Suprapubic skin (tissue), 4 donors: ENCODE results near the gene AKR1C8. TPM values are rescaled to one million over a fixed set of nuclear protein-coding genes. Genes with fewer than 3 reads are reported as not detected.

Experiments
- DNase-seq, 2 donors: peaks; one replicate each; pipeline ENCODE4 v3.0.0-alpha.2; 2019; ENCODE audit warnings: low spot score in 2 of 2
- H3K27ac ChIP-seq: fragments of 200-600 bp; sonication (generic); one replicate; pipeline ENCODE4 v1.5.1; 2019
- H3K27me3 ChIP-seq: fragments of 200-600 bp; sonication (generic); one replicate; pipeline ENCODE4 v1.5.1; 2019
- H3K36me3 ChIP-seq: fragments of 200-600 bp; sonication (generic); one replicate; pipeline ENCODE4 v1.5.1; 2019
- H3K4me1 ChIP-seq: fragments of 200-600 bp; sonication (generic); one replicate; pipeline ENCODE4 v1.5.1; 2019
- H3K4me3 ChIP-seq: fragments of 200-600 bp; sonication (generic); one replicate; pipeline ENCODE4 v1.5.1; 2019; ENCODE audit warnings: mild to moderate bottlenecking
- H3K9me3 ChIP-seq: fragments of 200-600 bp; sonication (generic); one replicate; pipeline ENCODE4 v1.5.1; 2019
- CTCF ChIP-seq, 2 donors: fragments of 200-600 bp in 1 of 2; fragments of 450-650 bp in 1 of 2; sonication (generic) in 1 of 2; IDR thresholded peaks; one replicate each; pipeline ENCODE4 v1.5.1; 2016 to 2019; ENCODE audit warnings: antibody characterized with exemption in 2 of 2, mild to moderate bottlenecking in 1 of 2, moderate library complexity in 1 of 2
- EP300 ChIP-seq: sonication (generic); formaldehyde crosslinking; IDR thresholded peaks from one replicate; pipeline ENCODE4 v1.6.1; 2017; ENCODE audit warnings: antibody characterized with exemption
- POLR2A ChIP-seq, 2 donors: fragments of 450-650 bp; IDR thresholded peaks; one replicate each; pipeline ENCODE4 v1.6.1; 2017; ENCODE audit warnings: antibody characterized with exemption in 2 of 2, mild to moderate bottlenecking in 2 of 2, moderate library complexity in 2 of 2
- POLR2AphosphoS5 ChIP-seq, 3 donors: sonication (generic); formaldehyde crosslinking; IDR thresholded peaks; one replicate each; pipeline ENCODE4 v1.6.1; 2017; ENCODE audit warnings: antibody characterized with exemption in 3 of 3
- WGBS: methylation state at CpG from one replicate; pipeline ENCODE4 v1.1.5; 2018; 5-methylcytosine and 5-hydroxymethylcytosine counted together
- total RNA-seq, 4 donors: library from RNA; depleted of rRNA; stranded (reverse); fragments of >200 nt; gene quantifications; one replicate each; pipeline ENCODE4 v1.1.0, GENCODE V29; 2016

The AKR1C8 gene
- total RNA-seq, 4 donors from 2014 or later, result not detected

GRCh38 chr10:5148678-5149032 lies 36.3 kb downstream of the AKR1C8 start:
- no peaks in the 10 kb centered on the region for H3K36me3 ChIP-seq
- H3K9me3 ChIP-seq, result peaks cover 5% of the 10 kb centered on the region
- no peaks in the 10 kb centered on the region for H3K4me1 ChIP-seq
- no peaks in the 10 kb centered on the region for H3K27me3 ChIP-seq
- TF ChIP-seq POLR2AphosphoS5 (IDR thresholded peaks at IDR 0.05) (no peak), POLR2A (IDR thresholded peaks at IDR 0.05) (no peak), CTCF (IDR thresholded peaks at IDR 0.05) (no peak), EP300 (no peak)
- DNase-seq, result no peak
- no peak overlapping the region for H3K4me3 ChIP-seq
- 53% methylated on average over 1 of the region's 1 CpG for WGBS
- no peak overlapping the region for H3K27ac ChIP-seq

GRCh38 chr10:5147981-5148677 lies 36.8 kb downstream of the AKR1C8 start:
- Histone ChIP-seq H3K27ac (no peak overlapping the region), H3K4me3 (no peak overlapping the region), H3K9me3 (peaks cover 5% of the 10 kb centered on the region), H3K4me1 (no peaks in the 10 kb centered on the region), H3K27me3 (no peaks in the 10 kb centered on the region), H3K36me3 (no peaks in the 10 kb centered on the region)
- TF ChIP-seq EP300 (no peak), CTCF (IDR thresholded peaks at IDR 0.05) (no peak), POLR2A (IDR thresholded peaks at IDR 0.05) (no peak), POLR2AphosphoS5 (IDR thresholded peaks at IDR 0.05) (no peak)
- no peak for DNase-seq
- WGBS, result 59% methylated on average over 3 of the region's 3 CpGs

GRCh38 chr10:5147255-5147980 lies 37.5 kb downstream of the AKR1C8 start:
- Histone ChIP-seq H3K27ac (no peak overlapping the region), H3K36me3 (no peaks in the 10 kb centered on the region), H3K4me1 (no peaks in the 10 kb centered on the region), H3K4me3 (no peak overlapping the region), H3K9me3 (peaks cover 5% of the 10 kb centered on the region), H3K27me3 (no peaks in the 10 kb centered on the region)
- no peak for DNase-seq
- 68% methylated on average over 5 of the region's 5 CpGs for WGBS
- TF ChIP-seq CTCF (IDR thresholded peaks at IDR 0.05) (no peak), EP300 (no peak), POLR2A (IDR thresholded peaks at IDR 0.05) (no peak), POLR2AphosphoS5 (IDR thresholded peaks at IDR 0.05) (no peak)

- no peak overlapping the region for H3K4me3 ChIP-seq
- WGBS, result 82% methylated on average over 5 of the region's 5 CpGs
- no peak for DNase-seq
These were observed 38.1 kb downstream of the AKR1C8 start for GRCh38 chr10:5146920-5147254.

GRCh38 chr10:5143137-5143536 lies 41.8 kb downstream of the AKR1C8 start:
- Histone ChIP-seq H3K9me3 (peaks cover 5% of the 10 kb centered on the region), H3K36me3 (no peaks in the 10 kb centered on the region), H3K4me1 (no peaks in the 10 kb centered on the region), H3K4me3 (no peak overlapping the region), H3K27ac (no peak overlapping the region), H3K27me3 (no peaks in the 10 kb centered on the region)
- TF ChIP-seq POLR2A (IDR thresholded peaks at IDR 0.05), result no peak
- TF ChIP-seq CTCF (IDR thresholded peaks at IDR 0.05), result no peak
- no peak for TF ChIP-seq POLR2AphosphoS5 (IDR thresholded peaks at IDR 0.05)
- no peak for TF ChIP-seq EP300
- DNase-seq, result no peak
- 81% methylated on average over 5 of the region's 5 CpGs for WGBS

More at GRCh38 chr10:5146920-5147254, 38.1 kb downstream of the AKR1C8 start:
- Histone ChIP-seq H3K4me1 (no peaks in the 10 kb centered on the region), H3K36me3 (no peaks in the 10 kb centered on the region), H3K27me3 (no peaks in the 10 kb centered on the region), H3K9me3 (peaks cover 5% of the 10 kb centered on the region), H3K27ac (no peak overlapping the region)
- TF ChIP-seq POLR2AphosphoS5 (IDR thresholded peaks at IDR 0.05), result no peak
